Purkinje cell (primary cell): ENCODE measurements around the gene CYP21A2. TPM values are rescaled to one million over a fixed set of nuclear protein-coding genes. Genes with fewer than 3 reads are reported as not detected.

Source experiments
- polyA plus RNA-seq: library from polyadenylated mRNA; unstranded; fragments of >200 nt; fragmentation: Nextera tagmentation; gene quantifications from 2 replicates; pipeline ENCODE4 v1.2.1, GENCODE V29; 2014

Gene CYP21A2
- polyA plus RNA-seq: 0.20 TPM in 1 of 2 replicates, not detected in the other

GRCh38 chr6:32037598-32038524 lies at the start of gene CYP21A2:
CYP21A2 (plus strand) TSS chr6:32038415; CDS start chr6:32038423, 8 bp downstream.

DNA sequence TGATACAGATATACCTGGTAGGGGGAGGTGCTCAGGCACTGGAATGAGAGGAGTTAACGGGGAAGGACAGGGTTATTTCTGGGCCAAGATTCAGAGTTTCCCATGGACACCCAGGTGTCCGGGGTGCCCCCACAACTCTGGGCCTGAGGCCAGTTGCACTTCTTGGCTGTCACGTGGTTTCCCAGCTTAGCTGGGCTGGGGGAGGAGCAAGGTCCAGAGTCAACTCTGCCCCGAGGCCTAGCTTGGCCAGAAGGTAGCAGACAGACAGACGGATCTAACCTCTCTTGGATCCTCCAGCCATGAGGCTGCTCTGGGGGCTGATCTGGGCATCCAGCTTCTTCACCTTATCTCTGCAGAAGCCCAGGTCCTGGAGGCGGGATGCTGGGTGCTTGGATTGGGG lies 23.7 kb upstream of the CYP21A2 start, which contains the start of gene C4B:
Gene C4B, plus strand, starts transcription at position 249 of the 400 bp plus-strand sequence. Its CDS starts 51 bp downstream, at position 300.

Other genes with a start within 250 kb of the CYP21A2 start
- gene VARS1, start 242.7 kb upstream of the CYP21A2 start, polyA plus RNA-seq: 5.9 and 6.1 TPM in 2 replicates
- gene LSM2, start 231.4 kb upstream of the CYP21A2 start, polyA plus RNA-seq: 26.3 and 31.0 TPM in 2 replicates
- gene HSPA1L, start 223.1 kb upstream of the CYP21A2 start, polyA plus RNA-seq: 0.76 and 1.6 TPM in 2 replicates
- gene HSPA1A, start 222.9 kb upstream of the CYP21A2 start, polyA plus RNA-seq: 3.4 and 5.1 TPM in 2 replicates
- gene HSPA1B, start 210.7 kb upstream of the CYP21A2 start, polyA plus RNA-seq: 0.20 and 1.7 TPM in 2 replicates
- 15.2 and 16.1 TPM in 2 replicates for gene NEU1, start 175.6 kb upstream of the CYP21A2 start, polyA plus RNA-seq
- gene SLC44A4, start 159.4 kb upstream of the CYP21A2 start, polyA plus RNA-seq: not detected in 2 replicates
- gene EHMT2, start 140.7 kb upstream of the CYP21A2 start, polyA plus RNA-seq: 5.9 and 11.4 TPM in 2 replicates
- gene ZBTB12, start 136.3 kb upstream of the CYP21A2 start, polyA plus RNA-seq: not detected in 2 replicates
- gene C2, start 110.7 kb upstream of the CYP21A2 start, polyA plus RNA-seq: 1.2 TPM in 1 of 2 replicates, not detected in the other
- 0.34 TPM in 1 of 2 replicates, not detected in the other for gene CFB, start 92.3 kb upstream of the CYP21A2 start, polyA plus RNA-seq
- 18.1 and 30.7 TPM in 2 replicates for gene NELFE, start 79.4 kb upstream of the CYP21A2 start, polyA plus RNA-seq
- 8.0 and 11.7 TPM in 2 replicates for gene SKIC2, start 79.2 kb upstream of the CYP21A2 start, polyA plus RNA-seq
- gene DXO, start 66.3 kb upstream of the CYP21A2 start, polyA plus RNA-seq: 9.6 and 21.2 TPM in 2 replicates
- not detected in 2 replicates for gene C4A, start 56.4 kb upstream of the CYP21A2 start, polyA plus RNA-seq
- not detected in 2 replicates for gene C4B, start 23.6 kb upstream of the CYP21A2 start, polyA plus RNA-seq
- not detected in 2 replicates for gene TNXB, start 70.9 kb downstream of the CYP21A2 start, polyA plus RNA-seq
- 3.4 and 9.6 TPM in 2 replicates for gene ATF6B, start 89.8 kb downstream of the CYP21A2 start, polyA plus RNA-seq
- 0.77 and 1.8 TPM in 2 replicates for gene FKBPL, start 91.9 kb downstream of the CYP21A2 start, polyA plus RNA-seq
- gene PRRT1, start 113.5 kb downstream of the CYP21A2 start, polyA plus RNA-seq: 88.8 and 97.9 TPM in 2 replicates
- 16.8 and 18.7 TPM in 2 replicates for gene PPT2, start 115.7 kb downstream of the CYP21A2 start, polyA plus RNA-seq
- gene EGFL8, start 126.2 kb downstream of the CYP21A2 start, polyA plus RNA-seq: 2.5 and 3.6 TPM in 2 replicates
- 18.3 and 18.5 TPM in 2 replicates for gene AGPAT1, start 137.7 kb downstream of the CYP21A2 start, polyA plus RNA-seq
- gene RNF5, start 140.0 kb downstream of the CYP21A2 start, polyA plus RNA-seq: 34.7 and 42.0 TPM in 2 replicates
- not detected in 2 replicates for gene AGER, start 145.8 kb downstream of the CYP21A2 start, polyA plus RNA-seq
- gene PBX2, start 151.8 kb downstream of the CYP21A2 start, polyA plus RNA-seq: 0.55 TPM in 1 of 2 replicates, not detected in the other
- not detected in 2 replicates for gene GPSM3, start 154.2 kb downstream of the CYP21A2 start, polyA plus RNA-seq
- 1.3 and 2.2 TPM in 2 replicates for gene NOTCH4, start 185.7 kb downstream of the CYP21A2 start, polyA plus RNA-seq